Large intestine (tissue), 3 donors: Measurements from ENCODE around the gene SNHG17. TPM values are rescaled to one million over a fixed set of nuclear protein-coding genes. Genes with fewer than 3 reads are reported as not detected.
"Not testable (repeated sequence)": the region's sequence is repeated elsewhere in the genome, so short reads cannot be mapped to it uniquely, and the experiment has no call there.

Experiments used
- DNase-seq, 2 donors: peaks; one replicate each; pipeline versions ENCODE4 v3.0.0 to v3.0.0-alpha.2; 2013
- H3K27ac ChIP-seq: one replicate; pipeline ENCODE4 v1.5.1; 2013; ENCODE audit warnings: low read length
- H3K27me3 ChIP-seq: 2 replicates; pipeline ENCODE4 v1.6.1; 2013; ENCODE audit warnings: low read length; ENCODE audit not compliant: control insufficient read depth, insufficient read depth
- H3K36me3 ChIP-seq: 2 replicates; pipeline ENCODE4 v1.6.1; 2013; ENCODE audit warnings: low read length; ENCODE audit not compliant: control insufficient read depth, insufficient read depth
- H3K4me1 ChIP-seq: one replicate; pipeline ENCODE4 v1.6.1; 2013; ENCODE audit warnings: low read length; ENCODE audit not compliant: control insufficient read depth, insufficient read depth
- H3K4me3 ChIP-seq: one replicate; pipeline ENCODE4 v1.5.1; 2013; ENCODE audit warnings: low read length
- H3K9me3 ChIP-seq: one replicate; pipeline ENCODE4 v1.6.1; 2013; ENCODE audit warnings: mild to moderate bottlenecking, low read depth, low read length, moderate library complexity; ENCODE audit not compliant: control insufficient read depth
- WGBS: methylation state at CpG from one replicate; pipeline ENCODE4 v1.1.5; 2013; ENCODE audit warnings: low lambda C conversion rate; ENCODE audit not compliant: insufficient coverage; 5-methylcytosine and 5-hydroxymethylcytosine counted together
- polyA plus RNA-seq: library from polyadenylated mRNA; unstranded; fragments of 120-200 nt; gene quantifications from one replicate; pipeline ENCODE4 v1.2.1, GENCODE V29; 2013

Gene SNHG17
- polyA plus RNA-seq, 1 donor = 30.1 TPM

DNA sequence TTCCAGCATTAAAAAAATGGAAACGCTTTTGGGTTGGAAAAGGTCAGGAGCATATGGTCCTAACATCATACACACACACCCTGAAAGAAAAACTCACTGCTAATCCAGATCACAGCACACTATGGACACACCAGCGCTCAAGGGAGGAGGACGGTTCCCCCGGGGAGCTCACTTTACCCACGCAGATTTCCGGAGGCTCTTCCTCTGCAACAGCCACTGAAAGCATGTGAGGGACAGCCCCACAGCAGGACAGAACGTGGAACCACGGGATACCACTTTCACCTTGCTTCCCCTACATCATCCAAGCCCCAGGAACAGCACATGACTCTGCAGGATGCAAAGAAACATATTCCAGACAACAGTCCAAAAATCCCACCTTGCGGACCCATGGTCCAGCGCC is 13.2 kb downstream of the SNHG17 start:
- Histone ChIP-seq H3K27ac (no peak overlapping the region), H3K4me3 (no peak overlapping the region), H3K9me3 (no peaks in the 10 kb centered on the region), H3K36me3 (peaks cover 89% of the 10 kb centered on the region), H3K4me1 (no peaks in the 10 kb centered on the region), H3K27me3 (no peaks in the 10 kb centered on the region)
- no CpG with 5 or more reads among the region's 10 CpGs for WGBS
- no peak for DNase-seq

- Histone ChIP-seq H3K27me3 (no peaks in the 10 kb centered on the region), H3K27ac (no peak overlapping the region), H3K9me3 (no peaks in the 10 kb centered on the region), H3K36me3 (peaks cover 82% of the 10 kb centered on the region), H3K4me1 (no peaks in the 10 kb centered on the region), H3K4me3 (no peak overlapping the region)
- WGBS = 100% methylated on average over 2 of the region's 9 CpGs
- no peak for DNase-seq
Observed at GRCh38 chr20:38420388-38421085, 14.6 kb downstream of the SNHG17 start.

DNA sequence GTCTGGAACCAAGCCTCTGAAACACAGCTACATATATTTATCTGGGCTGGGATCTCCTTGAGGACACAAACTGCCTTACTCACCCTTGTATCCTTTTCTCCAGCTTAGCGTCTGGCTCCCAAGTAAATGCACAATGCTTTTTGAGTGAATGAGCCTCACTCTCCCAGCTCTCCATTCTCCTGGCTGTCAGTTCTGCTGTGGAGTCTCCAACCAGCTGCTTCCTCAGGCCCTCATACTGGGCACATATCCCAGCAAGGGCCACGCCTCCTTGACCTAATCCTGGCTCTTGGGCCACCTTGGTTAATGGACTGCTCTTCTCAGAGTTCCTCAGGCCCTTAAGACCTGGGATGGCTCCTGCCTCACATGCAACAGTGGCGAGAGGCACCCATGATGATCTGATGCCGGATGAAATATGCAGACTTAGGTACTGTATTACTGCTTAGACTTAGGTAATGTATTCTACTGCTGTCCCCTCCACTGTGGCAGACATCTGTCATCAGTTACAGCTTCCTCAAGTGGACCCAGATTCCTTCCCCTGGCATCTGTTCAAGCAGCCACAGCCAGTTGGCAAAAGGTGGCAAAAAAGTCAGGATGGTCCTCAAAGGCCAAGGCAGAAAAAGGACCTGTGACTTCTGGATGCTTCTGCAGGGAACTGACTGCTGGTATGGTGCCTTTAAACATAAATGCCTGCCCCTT is 16.5 kb downstream of the SNHG17 start:
- H3K27ac ChIP-seq = no peak overlapping the region
- no peak for DNase-seq
- no CpG with 5 or more reads among the region's 4 CpGs for WGBS
- H3K36me3 ChIP-seq = peaks cover 75% of the 10 kb centered on the region
- no peaks in the 10 kb centered on the region for H3K27me3 ChIP-seq
- H3K9me3 ChIP-seq = no peaks in the 10 kb centered on the region
- no peak overlapping the region for H3K4me3 ChIP-seq
- no peaks in the 10 kb centered on the region for H3K4me1 ChIP-seq

GRCh38 chr20:38414769-38415450 is 20.2 kb downstream of the SNHG17 start:
- WGBS = no CpG with 5 or more reads among the region's 14 CpGs
- Histone ChIP-seq H3K36me3 (peaks cover 45% of the 10 kb centered on the region), H3K27me3 (no peaks in the 10 kb centered on the region), H3K4me3 (no peak overlapping the region), H3K9me3 (no peaks in the 10 kb centered on the region), H3K4me1 (no peaks in the 10 kb centered on the region), H3K27ac (no peak overlapping the region)
- DNase-seq = no peak

DNA sequence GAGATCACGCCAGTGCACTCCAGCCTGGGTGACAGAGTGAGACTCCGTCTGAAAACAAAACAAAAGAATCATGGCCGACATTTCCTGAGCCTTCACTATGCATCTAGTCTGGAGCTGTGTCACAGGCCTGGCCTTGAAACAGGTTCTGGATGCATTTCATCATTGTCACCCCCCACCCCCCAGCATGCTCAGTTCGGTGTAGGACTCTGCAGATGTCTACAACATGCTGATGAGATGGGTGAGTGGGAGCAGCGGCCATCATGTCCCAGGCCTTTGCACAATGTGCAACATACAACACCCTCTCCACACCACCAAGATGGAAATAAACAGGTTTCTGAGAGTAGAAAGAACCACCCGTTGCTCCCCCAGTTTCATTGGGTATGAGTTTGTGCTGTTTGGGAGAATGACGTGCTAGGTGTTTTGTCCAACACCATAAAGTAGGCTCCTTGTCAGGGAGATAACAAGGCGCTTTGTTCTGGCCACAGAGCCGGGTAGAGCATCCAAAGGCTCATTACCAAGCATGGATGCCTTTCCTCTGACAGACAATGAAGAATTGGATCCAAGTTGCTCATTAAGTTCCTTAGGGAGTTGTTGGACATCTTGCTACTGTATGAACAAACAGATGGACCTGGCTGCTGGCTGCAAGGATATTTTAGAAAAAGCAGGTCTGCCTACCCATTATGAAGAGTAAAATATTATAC is 22.1 kb downstream of the SNHG17 start:
- Histone ChIP-seq H3K4me3 (no peak overlapping the region), H3K4me1 (no peaks in the 10 kb centered on the region), H3K27me3 (no peaks in the 10 kb centered on the region), H3K36me3 (peaks cover 27% of the 10 kb centered on the region), H3K27ac (no peak overlapping the region), H3K9me3 (no peaks in the 10 kb centered on the region)
- no peak for DNase-seq
- 80% methylated on average over 1 of the region's 9 CpGs for WGBS

- not testable (repeated sequence) for H3K4me1 ChIP-seq, H3K4me3 ChIP-seq, H3K36me3 ChIP-seq, H3K27ac ChIP-seq, H3K27me3 ChIP-seq, H3K9me3 ChIP-seq, DNase-seq
- WGBS = 73% methylated on average over 4 of the region's 9 CpGs
Observed at GRCh38 chr20:38407822-38408221, 27.3 kb downstream of the SNHG17 start.

DNA sequence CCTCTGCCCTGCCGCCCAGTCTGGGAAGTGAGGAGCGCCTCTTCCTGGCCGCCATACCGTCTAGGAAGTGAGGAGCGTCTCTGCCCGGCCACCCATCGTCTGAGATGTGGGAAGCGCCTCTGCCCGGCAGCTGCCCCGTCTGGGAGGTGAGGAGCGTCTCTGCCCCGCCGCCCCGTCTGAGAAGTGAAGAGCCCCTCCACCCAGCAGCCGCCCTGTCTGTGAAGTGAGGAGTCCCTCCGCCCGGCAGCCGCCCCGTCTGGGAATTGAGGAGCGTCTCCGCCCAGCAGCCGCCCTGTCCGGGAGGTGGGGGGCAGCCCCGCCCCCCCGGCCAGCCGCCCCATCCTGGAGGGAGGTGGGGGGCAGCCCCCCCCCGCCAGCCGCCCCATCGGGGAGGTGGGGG is 27.8 kb downstream of the SNHG17 start:
- no peak for DNase-seq
- peaks cover 3% of the 10 kb centered on the region for H3K36me3 ChIP-seq
- H3K9me3 ChIP-seq = peaks cover 10% of the 10 kb centered on the region
- no peaks in the 10 kb centered on the region for H3K4me1 ChIP-seq
- no peaks in the 10 kb centered on the region for H3K27me3 ChIP-seq
- WGBS = no CpG with 5 or more reads among the region's 29 CpGs
- H3K27ac ChIP-seq = no peak overlapping the region
- no peak overlapping the region for H3K4me3 ChIP-seq

- Histone ChIP-seq H3K27ac (no peak overlapping the region), H3K4me1 (no peaks in the 10 kb centered on the region), H3K4me3 (no peak overlapping the region), H3K9me3 (peaks cover 10% of the 10 kb centered on the region), H3K27me3 (no peaks in the 10 kb centered on the region), H3K36me3 (peaks cover 3% of the 10 kb centered on the region)
- no CpG with 5 or more reads among the region's 5 CpGs for WGBS
- DNase-seq = no peak
Observed at GRCh38 chr20:38406476-38406875, 28.7 kb downstream of the SNHG17 start.

GRCh38 chr20:38405132-38405531 is 30.0 kb downstream of the SNHG17 start:
- no peak for DNase-seq
- Histone ChIP-seq H3K4me3 (no peak overlapping the region), H3K9me3 (peaks cover 10% of the 10 kb centered on the region), H3K36me3 (peaks cover under 1% of the 10 kb centered on the region), H3K4me1 (no peaks in the 10 kb centered on the region), H3K27me3 (no peaks in the 10 kb centered on the region), H3K27ac (no peak overlapping the region)
- WGBS = no CpG with 5 or more reads among the region's 2 CpGs

GRCh38 chr20:38404016-38404415 is 31.1 kb downstream of the SNHG17 start:
- no peak for DNase-seq
- H3K36me3 ChIP-seq = no peaks in the 10 kb centered on the region
- H3K4me1 ChIP-seq = no peaks in the 10 kb centered on the region
- no peaks in the 10 kb centered on the region for H3K27me3 ChIP-seq
- no peak overlapping the region for H3K4me3 ChIP-seq
- peaks cover 10% of the 10 kb centered on the region for H3K9me3 ChIP-seq
- no peak overlapping the region for H3K27ac ChIP-seq
